GM12873 (cell line): ENCODE results near the gene ARL8B.

Experiments used
- CTCF ChIP-seq: IDR thresholded peaks from 2 replicates; pipeline ENCODE4 v1.5.1; 2012; ENCODE audit warnings: low read depth, mild to moderate bottlenecking, moderate library complexity, low read length, control low read depth; ENCODE audit not compliant: insufficient read depth; ENCODE audit errors: missing control alignments

ARL8B gene

GRCh38 chr3:5086708-5087107 lies 35.4 kb upstream of the ARL8B start:
- no peak for TF ChIP-seq CTCF

DNA sequence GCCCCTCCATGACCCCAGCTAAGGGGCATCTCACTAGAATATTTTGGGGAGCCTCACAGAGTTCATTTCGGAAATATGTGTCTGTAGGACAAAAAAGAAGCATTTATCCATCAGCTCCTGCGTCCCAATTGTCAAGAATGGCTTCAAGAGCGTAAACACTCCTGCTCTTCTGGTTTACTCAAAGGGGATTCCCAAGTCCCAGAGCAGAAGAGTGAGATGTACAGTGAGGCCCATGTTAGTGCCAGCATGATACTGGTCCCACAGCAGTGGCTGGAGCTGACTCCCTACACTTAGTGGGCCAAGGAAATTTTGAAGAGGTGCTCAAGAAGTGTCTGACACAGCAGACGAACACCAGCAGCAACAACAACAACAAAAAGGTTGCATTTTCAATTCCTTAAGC lies 34.9 kb upstream of the ARL8B start:
- TF ChIP-seq CTCF, result no peak

- no peak for TF ChIP-seq CTCF
Observed at GRCh38 chr3:5090197-5090596, 31.9 kb upstream of the ARL8B start.

DNA sequence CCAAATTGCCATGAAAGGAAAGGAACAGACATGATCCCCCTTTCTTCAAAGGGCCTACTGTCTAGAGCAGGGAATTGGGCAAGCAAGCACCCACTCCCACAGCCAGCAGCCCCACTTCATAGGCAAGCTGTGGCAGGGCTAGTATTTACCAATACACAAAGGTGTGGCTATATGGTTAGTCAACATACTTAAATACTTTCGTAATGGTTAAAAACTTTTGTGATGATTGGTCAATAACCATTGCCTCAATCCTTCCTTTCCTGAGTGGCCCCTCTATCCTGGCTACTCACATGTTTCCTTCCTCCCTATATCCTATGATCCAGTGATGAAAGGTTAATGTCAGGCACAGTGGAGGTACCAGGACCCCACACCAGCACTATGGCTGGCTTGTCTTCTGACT lies 30.1 kb upstream of the ARL8B start:
- TF ChIP-seq CTCF, result no peak

DNA sequence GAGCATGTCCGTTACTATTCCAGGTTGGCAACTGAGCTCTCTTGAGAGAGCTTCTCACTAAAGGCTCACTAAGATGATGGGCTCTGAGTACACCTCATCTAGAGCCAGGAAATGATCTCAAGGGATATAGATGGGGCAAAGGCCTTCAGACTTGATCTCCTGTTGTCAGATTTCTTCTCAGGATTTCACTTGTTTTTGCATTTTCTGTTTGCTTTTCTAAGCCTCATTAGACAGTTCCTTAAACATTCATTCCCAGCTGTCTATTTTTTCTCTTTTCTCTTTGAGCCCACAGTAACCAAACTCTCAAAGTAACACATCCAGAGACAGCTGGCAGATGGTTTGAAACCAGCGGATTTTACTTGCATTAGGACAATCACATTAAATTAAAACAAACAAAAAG lies 28.4 kb upstream of the ARL8B start:
- TF ChIP-seq CTCF, result no peak

DNA sequence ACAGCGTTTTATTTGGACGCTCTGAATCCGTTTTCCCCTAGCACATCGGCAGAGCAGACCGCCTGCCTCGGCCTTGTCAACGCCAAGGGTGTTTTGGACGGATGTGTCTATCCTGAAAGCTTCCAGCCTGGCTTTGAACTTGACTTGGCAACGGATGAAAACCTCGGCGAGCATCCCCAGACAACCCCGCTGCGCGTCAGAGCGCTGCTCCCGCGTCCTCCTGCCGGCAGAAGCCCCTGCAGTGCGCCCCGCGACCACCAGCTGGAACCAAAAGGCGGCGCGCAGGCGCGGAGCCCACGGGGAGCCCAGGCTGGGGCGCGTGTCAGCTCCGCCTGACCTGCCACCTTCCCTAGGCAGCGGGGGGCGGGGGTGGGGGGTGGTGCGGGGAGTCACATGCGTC lies 26.2 kb upstream of the ARL8B start:
- no peak for TF ChIP-seq CTCF

GRCh38 chr3:5096336-5097008 lies 25.6 kb upstream of the ARL8B start:
- TF ChIP-seq CTCF, result no peak
